ENCODE measurements around the gene ZNF236.

The ZNF236 gene

GRCh38 chr18:76992226-76993084 is 170.1 kb downstream of the ZNF236 start:
- DNase-seq = no peak

- DNase-seq = no peak
Observed at GRCh38 chr18:76993085-76993382, 170.7 kb downstream of the ZNF236 start.

GRCh38 chr18:76993573-76993972 is 171.2 kb downstream of the ZNF236 start:
- DNase-seq = no peak

- no peak for DNase-seq
Observed at GRCh38 chr18:76994086-76994654, 171.8 kb downstream of the ZNF236 start.

GRCh38 chr18:76995896-76996295 is 173.5 kb downstream of the ZNF236 start:
- no peak for DNase-seq

GRCh38 chr18:76996429-76996828 is 174.1 kb downstream of the ZNF236 start:
- no peak for DNase-seq

- DNase-seq = no peak
Observed at GRCh38 chr18:76997951-76998808, 175.8 kb downstream of the ZNF236 start.

GRCh38 chr18:76999077-76999476 is 176.7 kb downstream of the ZNF236 start:
- no peak for DNase-seq

- no peak for DNase-seq
Observed at GRCh38 chr18:77000527-77000926, 178.2 kb downstream of the ZNF236 start.

- DNase-seq = no peak
Observed at GRCh38 chr18:77001041-77001440, 178.7 kb downstream of the ZNF236 start.

GRCh38 chr18:77001979-77002378 is 179.6 kb downstream of the ZNF236 start:
- no peak for DNase-seq

GRCh38 chr18:77002496-77002895 is 180.1 kb downstream of the ZNF236 start:
- DNase-seq = peak in 1 of 2 experiments; percentile 12

- no peak for DNase-seq
Observed at GRCh38 chr18:77003316-77003715, 181.0 kb downstream of the ZNF236 start.

- no peak for DNase-seq
Observed at GRCh38 chr18:77004555-77005380, 182.4 kb downstream of the ZNF236 start.

- no peak for DNase-seq
Observed at GRCh38 chr18:77005651-77006195, 183.4 kb downstream of the ZNF236 start.

GRCh38 chr18:77006305-77007175 is 184.2 kb downstream of the ZNF236 start:
- no peak for DNase-seq

GRCh38 chr18:77007251-77007650 is 184.9 kb downstream of the ZNF236 start:
- no peak for DNase-seq

GRCh38 chr18:77008006-77008405 is 185.6 kb downstream of the ZNF236 start:
- no peak for DNase-seq

GRCh38 chr18:77008576-77009315 is 186.4 kb downstream of the ZNF236 start:
- DNase-seq = no peak

- DNase-seq = no peak
Observed at GRCh38 chr18:77009675-77010074, 187.3 kb downstream of the ZNF236 start.

GRCh38 chr18:77012120-77012519 is 189.8 kb downstream of the ZNF236 start:
- no peak for DNase-seq

Measured in NCI-H187 (cell line).